Measurements from ENCODE around the gene BTC.

The BTC gene

DNA sequence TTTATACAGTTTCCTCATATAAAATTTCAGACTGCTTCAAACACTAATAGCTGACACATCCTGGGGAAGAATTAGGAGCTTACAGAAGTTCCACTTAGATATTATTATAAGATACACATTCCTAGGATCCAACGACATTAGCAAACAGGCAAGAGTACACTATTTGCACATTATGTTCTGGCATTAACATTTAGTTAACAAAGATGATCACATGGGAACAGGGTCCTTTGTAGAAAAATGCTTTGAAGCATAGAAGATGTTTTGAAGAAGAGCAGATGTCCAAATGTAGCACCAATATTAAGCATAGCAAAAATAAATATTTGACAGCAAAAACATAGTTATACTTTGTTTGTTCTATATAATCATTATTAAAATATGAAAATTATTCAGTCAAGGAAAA, 52.1 kb downstream of the BTC start:
- Mint-ChIP-seq H3K4me1 (no peaks in the 10 kb centered on the region), H3K27ac (no peak overlapping the region), H3K9me3 (no peaks in the 10 kb centered on the region), H3K4me3 (no peak overlapping the region), H3K36me3 (ENCODE audit: low read depth) (no peaks in the 10 kb centered on the region), H3K27me3 (ENCODE audit: low read depth, poor library complexity) (peaks cover under 1% of the 10 kb centered on the region)
- no peak for DNase-seq
- TF ChIP-seq, protein P1, sequence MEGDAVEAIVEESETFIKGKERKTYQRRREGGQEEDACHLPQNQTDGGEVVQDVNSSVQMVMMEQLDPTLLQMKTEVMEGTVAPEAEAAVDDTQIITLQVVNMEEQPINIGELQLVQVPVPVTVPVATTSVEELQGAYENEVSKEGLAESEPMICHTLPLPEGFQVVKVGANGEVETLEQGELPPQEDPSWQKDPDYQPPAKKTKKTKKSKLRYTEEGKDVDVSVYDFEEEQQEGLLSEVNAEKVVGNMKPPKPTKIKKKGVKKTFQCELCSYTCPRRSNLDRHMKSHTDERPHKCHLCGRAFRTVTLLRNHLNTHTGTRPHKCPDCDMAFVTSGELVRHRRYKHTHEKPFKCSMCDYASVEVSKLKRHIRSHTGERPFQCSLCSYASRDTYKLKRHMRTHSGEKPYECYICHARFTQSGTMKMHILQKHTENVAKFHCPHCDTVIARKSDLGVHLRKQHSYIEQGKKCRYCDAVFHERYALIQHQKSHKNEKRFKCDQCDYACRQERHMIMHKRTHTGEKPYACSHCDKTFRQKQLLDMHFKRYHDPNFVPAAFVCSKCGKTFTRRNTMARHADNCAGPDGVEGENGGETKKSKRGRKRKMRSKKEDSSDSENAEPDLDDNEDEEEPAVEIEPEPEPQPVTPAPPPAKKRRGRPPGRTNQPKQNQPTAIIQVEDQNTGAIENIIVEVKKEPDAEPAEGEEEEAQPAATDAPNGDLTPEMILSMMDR (IDR thresholded peaks at IDR 0.05) = no peak

DNA sequence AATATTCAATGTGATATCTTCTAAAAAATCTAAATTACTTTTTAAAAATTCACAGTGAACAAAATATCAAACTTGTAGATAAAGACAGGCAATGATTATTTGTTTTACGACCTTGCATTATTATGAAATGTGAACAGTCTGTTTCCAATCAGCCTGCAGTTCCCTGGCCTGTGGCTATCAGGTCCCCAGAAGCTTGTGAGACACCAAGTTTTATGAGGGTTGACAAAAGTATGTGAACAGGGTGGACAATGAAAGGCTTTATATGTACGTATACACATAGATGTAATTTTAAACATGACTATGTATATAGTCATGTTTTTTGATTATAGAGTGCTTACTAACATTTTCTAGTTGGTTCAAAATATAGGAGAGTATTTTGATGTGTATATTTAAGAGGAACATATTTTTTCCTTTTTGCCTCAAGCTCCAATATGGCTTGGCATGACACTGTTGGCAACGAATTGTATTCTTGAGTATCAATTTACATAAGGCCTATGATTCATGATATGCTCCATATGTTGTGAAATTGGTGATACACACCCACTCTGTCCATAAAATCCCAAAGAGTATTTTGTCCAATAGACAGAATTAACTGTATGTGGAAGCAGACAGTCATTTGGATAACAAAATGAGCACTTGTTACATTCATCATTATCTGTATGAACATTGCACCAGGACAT, 55.7 kb downstream of the BTC start:
- no peak for DNase-seq
- TF ChIP-seq, protein P1 (IDR thresholded peaks at IDR 0.05) = no peak
- Mint-ChIP-seq H3K9me3 (no peaks in the 10 kb centered on the region), H3K27me3 (ENCODE audit: low read depth, poor library complexity) (no peaks in the 10 kb centered on the region), H3K4me1 (no peaks in the 10 kb centered on the region), H3K4me3 (no peak overlapping the region), H3K36me3 (ENCODE audit: low read depth) (no peaks in the 10 kb centered on the region), H3K27ac (no peak overlapping the region)

DNA sequence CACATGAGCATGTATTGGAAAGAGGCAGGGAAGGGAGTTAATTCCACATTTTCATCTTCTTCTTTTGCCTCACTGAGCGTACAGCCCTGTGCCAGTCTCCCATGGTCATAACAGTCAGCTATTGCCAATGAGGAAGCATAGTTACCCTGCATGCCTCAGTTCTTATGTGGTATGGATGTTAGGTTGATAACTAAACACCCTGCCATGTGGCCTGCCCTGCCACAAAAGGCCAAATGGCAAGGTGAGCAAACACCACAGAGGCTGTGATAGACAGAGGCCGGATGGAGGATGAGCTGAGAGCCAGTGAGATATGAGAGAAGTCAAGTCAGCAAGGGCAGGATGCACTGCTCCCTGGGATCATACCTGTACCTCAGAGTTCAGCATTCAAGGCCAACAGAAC, 59.3 kb downstream of the BTC start:
- Mint-ChIP-seq H3K4me1 (peaks cover 7% of the 10 kb centered on the region), H3K27ac (no peak overlapping the region), H3K36me3 (ENCODE audit: low read depth) (no peaks in the 10 kb centered on the region), H3K9me3 (no peaks in the 10 kb centered on the region), H3K4me3 (no peak overlapping the region), H3K27me3 (ENCODE audit: low read depth, poor library complexity) (peaks cover 1% of the 10 kb centered on the region)
- no peak for DNase-seq
- TF ChIP-seq, protein P1 (IDR thresholded peaks at IDR 0.05) = no peak

DNA sequence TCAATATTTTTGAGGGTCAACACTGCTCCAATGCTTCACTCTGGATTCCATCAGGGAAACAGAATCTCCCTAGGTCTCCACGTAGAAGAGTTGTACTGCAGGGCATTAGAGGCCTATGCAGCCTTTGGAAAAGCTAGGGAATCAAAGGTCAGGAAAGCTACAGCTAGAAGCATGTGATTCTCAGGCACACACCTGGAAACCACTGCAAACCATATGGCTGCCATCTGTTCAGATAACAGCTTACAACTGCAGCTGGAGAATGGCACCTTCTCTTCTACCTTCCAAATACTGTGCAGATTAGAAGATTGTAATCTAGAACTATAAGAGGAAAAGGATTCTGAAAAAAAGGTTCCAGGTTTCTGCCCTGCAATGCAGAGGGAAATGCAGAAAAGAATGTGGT, 60.6 kb downstream of the BTC start:
- Mint-ChIP-seq H3K4me3 (no peak overlapping the region), H3K27me3 (ENCODE audit: low read depth, poor library complexity) (peaks cover 2% of the 10 kb centered on the region), H3K27ac (no peak overlapping the region), H3K9me3 (no peaks in the 10 kb centered on the region), H3K4me1 (peaks cover 7% of the 10 kb centered on the region), H3K36me3 (ENCODE audit: low read depth) (no peaks in the 10 kb centered on the region)
- DNase-seq = no peak
- TF ChIP-seq, protein P1 (IDR thresholded peaks at IDR 0.05) = no peak

DNA sequence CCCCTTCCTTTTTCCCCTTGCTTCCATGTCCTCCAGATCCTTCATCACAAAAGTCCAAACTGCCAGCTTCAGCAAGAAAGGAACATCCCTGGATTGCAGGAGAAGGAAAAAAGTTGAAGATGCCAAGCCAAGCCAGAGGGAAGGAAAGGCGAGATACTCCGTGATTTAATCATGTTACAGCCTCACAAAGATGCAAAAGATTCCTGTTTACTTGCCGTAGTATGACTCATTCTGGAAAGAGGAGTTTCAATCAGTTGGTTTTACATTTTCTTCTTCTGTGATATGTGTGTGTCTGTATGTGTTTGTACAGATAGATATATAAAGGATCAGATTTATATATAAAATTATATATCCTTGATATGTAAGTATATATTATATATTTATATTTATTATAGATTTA, 69.3 kb downstream of the BTC start:
- Mint-ChIP-seq H3K4me1 (no peaks in the 10 kb centered on the region), H3K36me3 (ENCODE audit: low read depth) (peaks cover 7% of the 10 kb centered on the region), H3K27me3 (ENCODE audit: low read depth, poor library complexity) (peaks cover 1% of the 10 kb centered on the region), H3K27ac (no peak overlapping the region), H3K9me3 (peaks cover 9% of the 10 kb centered on the region), H3K4me3 (no peak overlapping the region)
- TF ChIP-seq, protein P1 (IDR thresholded peaks at IDR 0.05) = no peak
- no peak for DNase-seq

DNA sequence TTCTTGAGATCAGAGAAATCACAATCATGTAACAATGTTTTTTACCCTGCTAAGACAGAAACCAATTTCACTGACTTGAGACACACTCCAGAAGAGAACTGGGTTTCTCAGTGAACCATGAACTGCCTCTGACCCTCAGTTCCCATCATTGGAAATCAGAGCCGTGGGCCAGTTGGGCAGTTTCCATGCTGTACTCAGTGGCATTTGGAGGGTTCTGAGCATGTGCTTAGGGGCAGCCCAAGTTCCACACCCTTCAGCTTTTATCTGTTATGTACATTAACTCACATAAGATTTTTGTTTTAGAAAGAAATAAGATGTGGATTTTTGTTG, 77.9 kb downstream of the BTC start:
- TF ChIP-seq, protein P1 (IDR thresholded peaks at IDR 0.05) = no peak
- peaks cover 6% of the 10 kb centered on the region for H3K36me3 Mint-ChIP-seq (ENCODE audit: low read depth)
- H3K27me3 Mint-ChIP-seq (ENCODE audit: low read depth, poor library complexity) = no peaks in the 10 kb centered on the region
- peaks cover 8% of the 10 kb centered on the region for H3K4me1 Mint-ChIP-seq
- H3K27ac Mint-ChIP-seq = no peak overlapping the region
- H3K4me3 Mint-ChIP-seq = no peak overlapping the region
- H3K9me3 Mint-ChIP-seq = peaks cover 22% of the 10 kb centered on the region
- DNase-seq = no peak
